EL (cell line): ENCODE results near the gene HFM1.

Experiments
- DNase-seq: peaks from one replicate; pipeline ENCODE4 v3.0.0-alpha.2; 2016

The HFM1 gene

GRCh38 chr1:91244737-91245136 lies 159.9 kb downstream of the HFM1 start:
- DNase-seq = no peak

DNA sequence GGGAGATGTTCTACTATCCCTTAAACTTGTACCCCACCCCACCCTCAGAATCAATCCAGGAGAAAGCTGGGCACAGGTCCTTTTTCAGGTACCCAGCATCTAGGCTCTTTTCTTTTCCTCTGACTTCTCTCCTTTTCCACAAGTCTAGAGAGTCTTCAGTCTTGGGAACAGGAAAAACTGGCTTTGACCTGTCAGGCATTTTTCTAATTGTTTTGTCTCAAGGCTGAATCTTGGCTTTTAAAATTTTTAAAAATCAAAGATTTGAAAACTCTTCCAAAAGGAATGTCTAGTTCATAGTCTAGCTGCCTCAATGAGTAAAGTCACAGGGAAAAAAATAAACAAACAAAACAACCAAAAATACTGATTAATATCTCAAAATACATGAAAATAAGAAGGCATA lies 161.5 kb downstream of the HFM1 start:
- no peak for DNase-seq

- no peak for DNase-seq
These were observed 170.5 kb downstream of the HFM1 start for GRCh38 chr1:91234181-91234580.

DNA sequence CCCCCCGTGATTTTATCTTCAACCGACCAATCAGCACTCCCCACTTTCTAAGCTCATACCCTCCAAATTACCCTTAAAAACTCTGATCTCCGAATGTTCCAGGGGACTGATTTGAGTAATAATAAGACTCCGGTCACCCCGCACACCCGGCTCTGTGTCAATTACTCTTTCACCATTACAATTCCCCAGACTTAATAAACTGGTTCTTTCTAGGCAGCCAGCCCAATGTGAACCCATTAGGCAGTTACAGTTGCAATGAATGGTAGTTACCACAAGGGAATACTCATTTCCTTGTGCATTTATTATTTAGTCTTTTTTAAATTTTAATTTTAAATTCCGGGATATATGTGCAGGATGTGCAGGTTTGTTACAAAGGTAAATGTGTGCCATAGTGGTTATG lies 177.9 kb downstream of the HFM1 start:
- DNase-seq = no peak

DNA sequence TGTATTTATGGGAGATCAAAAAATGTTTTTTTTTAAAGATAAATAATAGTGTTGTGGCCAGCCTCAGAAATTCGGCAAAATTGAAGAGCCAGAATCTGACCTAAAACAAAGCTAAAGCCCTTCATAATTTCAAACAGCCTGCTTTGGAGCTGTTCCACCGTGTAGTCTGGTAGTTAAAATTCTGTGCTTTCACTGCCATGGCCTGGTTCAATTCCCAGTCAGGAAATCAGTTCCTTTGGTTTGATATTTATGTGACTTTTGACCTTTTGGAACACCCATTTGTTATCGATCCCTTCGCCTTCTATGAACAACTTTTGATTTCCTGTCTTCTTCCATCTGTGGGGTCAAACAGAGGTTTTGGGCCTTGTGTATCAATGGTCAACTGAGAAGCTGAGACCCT lies 179.8 kb downstream of the HFM1 start:
- DNase-seq = no peak

DNA sequence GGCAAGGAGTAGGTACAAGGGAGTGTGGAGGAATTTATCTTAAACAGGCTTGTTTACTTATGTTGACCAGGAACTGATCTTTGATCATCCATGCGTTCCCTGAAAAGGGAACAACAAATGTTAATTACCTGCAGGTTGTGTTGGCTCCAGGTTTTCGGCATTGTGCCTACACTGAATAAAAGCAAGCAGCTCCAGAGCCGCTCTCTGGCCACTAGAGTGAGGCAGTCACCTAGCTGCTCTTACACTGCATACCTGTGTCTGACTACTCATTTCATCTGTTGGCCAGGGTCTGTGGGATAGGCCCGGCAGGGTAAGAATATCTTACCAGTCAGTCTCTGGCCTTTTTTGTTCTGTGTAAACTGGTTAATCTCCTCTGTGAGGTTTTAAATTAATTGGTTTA lies 183.6 kb downstream of the HFM1 start:
- no peak for DNase-seq

DNA sequence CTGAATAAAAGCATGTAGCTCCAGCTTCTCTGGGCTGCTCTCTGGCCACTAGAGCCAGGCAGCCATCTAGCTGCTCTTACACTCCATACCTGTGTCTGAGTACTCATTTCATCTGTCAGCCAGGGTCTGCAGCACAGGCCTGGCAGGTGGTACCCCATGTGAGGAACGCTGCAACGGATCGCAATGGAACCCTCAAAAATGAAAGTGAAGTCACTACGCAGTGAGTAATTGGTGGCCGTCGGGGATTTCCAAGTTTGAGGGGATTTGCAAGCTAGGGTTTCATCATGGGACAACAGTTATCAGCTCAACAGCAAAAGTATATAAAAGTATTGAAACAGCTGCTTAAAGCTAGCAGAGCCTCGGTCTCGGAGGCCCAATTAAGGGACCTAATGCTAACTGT lies 186.7 kb downstream of the HFM1 start:
- DNase-seq = no peak
